GM06990 (cell line): ENCODE measurements around the gene CALD1.

Experiments used
- DNase-seq: peaks from one replicate; pipeline ENCODE4 v3.0.0-alpha.2; 2011; ENCODE audit not compliant: insufficient read length; ENCODE audit errors: extremely low read depth
- H3K27me3 ChIP-seq: replicated peaks from 2 replicates; pipeline ENCODE4 v1.6.0; 2011; ENCODE audit warnings: low read length; ENCODE audit not compliant: control insufficient read depth, insufficient read depth
- H3K36me3 ChIP-seq: 2 replicates; pipeline ENCODE4 v1.5.1; 2011; ENCODE audit warnings: low read length; ENCODE audit not compliant: control insufficient read depth, insufficient read depth
- H3K4me3 ChIP-seq: replicated peaks from 2 replicates; pipeline ENCODE4 v1.5.1; 2011; ENCODE audit warnings: low read depth, mild to moderate bottlenecking, control low read depth, low read length
- CTCF ChIP-seq: IDR thresholded peaks from 2 replicates; pipeline ENCODE4 v1.5.1; 2011; ENCODE audit warnings: low read length, control low read depth, mild to moderate bottlenecking, inconsistent platforms; ENCODE audit not compliant: insufficient read depth, poor library complexity, severe bottlenecking

Gene CALD1

GRCh38 chr7:134954197-134955082, 175.0 kb downstream of the CALD1 start:
- peak; percentile 47 for TF ChIP-seq CTCF
- Histone ChIP-seq H3K27me3 (no peaks in the 10 kb centered on the region), H3K36me3 (no peaks in the 10 kb centered on the region), H3K4me3 (no peak overlapping the region)
- no peak for DNase-seq

GRCh38 chr7:134957005-134957404, 177.6 kb downstream of the CALD1 start:
- H3K36me3 ChIP-seq, result no peaks in the 10 kb centered on the region
- TF ChIP-seq CTCF, result no peak

GRCh38 chr7:134959810-134960209, 180.4 kb downstream of the CALD1 start:
- DNase-seq, result no peak
- Histone ChIP-seq H3K4me3 (no peak overlapping the region), H3K36me3 (no peaks in the 10 kb centered on the region), H3K27me3 (no peaks in the 10 kb centered on the region)
- no peak for TF ChIP-seq CTCF

More at GRCh38 chr7:134957005-134957404, 177.6 kb downstream of the CALD1 start:
- Histone ChIP-seq H3K27me3 (no peaks in the 10 kb centered on the region), H3K4me3 (no peak overlapping the region)
- DNase-seq, result no peak

GRCh38 chr7:134962270-134962780, 182.9 kb downstream of the CALD1 start:
- TF ChIP-seq CTCF, result peak; percentile 6
- no peak for DNase-seq
- no peaks in the 10 kb centered on the region for H3K27me3 ChIP-seq
- no peaks in the 10 kb centered on the region for H3K36me3 ChIP-seq
- H3K4me3 ChIP-seq, result no peak overlapping the region

GRCh38 chr7:134963036-134963435, 183.6 kb downstream of the CALD1 start:
- Histone ChIP-seq H3K27me3 (no peaks in the 10 kb centered on the region), H3K4me3 (no peak overlapping the region), H3K36me3 (no peaks in the 10 kb centered on the region)
- no peak for DNase-seq
- no peak for TF ChIP-seq CTCF
